Esophagus muscularis mucosa (tissue), 4 donors: ENCODE data around the gene NOXA1. TPM values are rescaled to one million over a fixed set of nuclear protein-coding genes. Genes with fewer than 3 reads are reported as not detected.
"Not testable (repeated sequence)": the region's sequence is repeated elsewhere in the genome, so short reads cannot be mapped to it uniquely, and the experiment has no call there.

Experiments
- DNase-seq: peaks from one replicate; pipeline ENCODE4 v3.0.0-alpha.2; 2017; ENCODE audit errors: extremely low spot score
- H3K27ac ChIP-seq, 4 donors: fragments of 200-600 bp; sonication (generic); replicated peaks in 1 of 4; 1 replicate in 3 of 4; 2 replicates in 1 of 4; pipeline ENCODE4 v1.5.1; 2016 to 2019; ENCODE audit warnings: mild to moderate bottlenecking in 1 of 4
- H3K27me3 ChIP-seq, 4 donors: fragments of 200-600 bp; sonication (generic); one replicate each; pipeline versions ENCODE4 v1.5.1 to v1.6.0; 2016 to 2019
- H3K36me3 ChIP-seq, 4 donors: fragments of 200-600 bp; sonication (generic); one replicate each; pipeline ENCODE4 v1.5.1; 2016 to 2019
- H3K4me1 ChIP-seq, 4 donors: fragments of 200-600 bp; sonication (generic); one replicate each; pipeline ENCODE4 v1.5.1; 2016 to 2019
- H3K4me3 ChIP-seq, 4 donors: fragments of 200-600 bp; sonication (generic); 1 replicate in 2 of 4; 2 replicates in 2 of 4; pipeline ENCODE4 v1.5.1; 2016 to 2019; ENCODE audit warnings: mild to moderate bottlenecking in 4 of 4, moderate library complexity in 1 of 4
- H3K9me3 ChIP-seq, 4 donors: fragments of 200-600 bp; sonication (generic); 1 replicate in 3 of 4; 2 replicates in 1 of 4; pipeline ENCODE4 v1.5.1; 2016 to 2019
- CTCF ChIP-seq, 3 experiments: fragments of 200-600 bp in 2 of 3; fragments of 450-650 bp in 1 of 3; sonication (generic) in 2 of 3; IDR thresholded peaks; one replicate each; pipeline ENCODE4 v1.5.1; 2017 to 2019; ENCODE audit warnings: antibody characterized with exemption in 3 of 3, mild to moderate bottlenecking in 2 of 3, moderate library complexity in 1 of 3
- EP300 ChIP-seq: sonication (generic); formaldehyde crosslinking; IDR thresholded peaks from one replicate; pipeline ENCODE4 v1.6.1; 2017; ENCODE audit warnings: antibody characterized with exemption
- POLR2A ChIP-seq: fragments of 450-650 bp; IDR thresholded peaks from one replicate; pipeline ENCODE4 v1.6.1; 2017; ENCODE audit warnings: antibody characterized with exemption, moderate library complexity, mild to moderate bottlenecking, low read depth
- POLR2AphosphoS5 ChIP-seq, 2 donors: sonication (generic); formaldehyde crosslinking; IDR thresholded peaks; one replicate each; pipeline ENCODE4 v1.6.1; 2017; ENCODE audit warnings: antibody characterized with exemption in 2 of 2
- WGBS: methylation state at CpG from one replicate; pipeline ENCODE4 v1.1.5; 2018; 5-methylcytosine and 5-hydroxymethylcytosine counted together
- intact Hi-C: fragments of 100-400 bp; cut with DNase I; formaldehyde crosslinking; loops from one replicate; pipeline ENCODE4 v1.15.1; 2023
- total RNA-seq, 4 donors: library from RNA; depleted of rRNA; stranded (reverse); fragments of >200 nt; gene quantifications; one replicate each; pipeline versions ENCODE4 v1.1.0 to v1.2.1, GENCODE V29; 2016

The NOXA1 gene
- total RNA-seq, 4 donors from 2014 or later: 2.1 to 4.0 (median 3.0) TPM

GRCh38 chr9:137449081-137449844 lies 26.1 kb downstream of the NOXA1 start:
- Histone ChIP-seq H3K27me3 (peaks cover 0 to 16% (median 0%) of the 10 kb centered on the region in 4 donors), H3K36me3 (peaks cover 6 to 35% (median 30%) of the 10 kb centered on the region in 4 donors), H3K4me3 (no peak overlapping the region), H3K9me3 (no peaks in the 10 kb centered on the region), H3K27ac (no peak overlapping the region), H3K4me1 (peaks cover 2 to 23% (median 16%) of the 10 kb centered on the region in 4 donors)
- no peak for DNase-seq
- WGBS: 90% methylated on average over 14 of the region's 36 CpGs
- intact Hi-C loops: no loop called here
- TF ChIP-seq POLR2A (no peak), POLR2AphosphoS5 (IDR thresholded peaks at IDR 0.05) (no peak), EP300 (no peak), CTCF (IDR thresholded peaks at IDR 0.05) (no peak)

GRCh38 chr9:137449931-137450538 lies 26.8 kb downstream of the NOXA1 start:
- TF ChIP-seq POLR2A (no peak), POLR2AphosphoS5 (IDR thresholded peaks at IDR 0.05) (no peak), EP300 (no peak), CTCF (IDR thresholded peaks at IDR 0.05) (no peak)
- H3K36me3 ChIP-seq: peaks cover 6 to 38% (median 33%) of the 10 kb centered on the region in 4 donors
- no peak overlapping the region for H3K27ac ChIP-seq
- H3K9me3 ChIP-seq: no peaks in the 10 kb centered on the region
- 83% methylated on average over 16 of the region's 18 CpGs for WGBS
- intact Hi-C loops: no loop called here
- H3K27me3 ChIP-seq: peaks cover 0 to 10% (median 0%) of the 10 kb centered on the region in 4 donors
- peaks cover 10 to 29% (median 23%) of the 10 kb centered on the region in 4 donors for H3K4me1 ChIP-seq
- no peak for DNase-seq
- no peak overlapping the region for H3K4me3 ChIP-seq

- WGBS: 81% methylated on average over 22 of the region's 24 CpGs
- intact Hi-C loops: not testable (repeated sequence)
These were observed 27.5 kb downstream of the NOXA1 start for GRCh38 chr9:137450539-137451222.

GRCh38 chr9:137451264-137452005 lies 28.2 kb downstream of the NOXA1 start:
- intact Hi-C loops, H3K9me3 ChIP-seq, H3K27ac ChIP-seq, DNase-seq, H3K4me3 ChIP-seq, H3K27me3 ChIP-seq: not testable (repeated sequence)
- peaks cover 14 to 30% (median 28%) of the 10 kb centered on the region in 4 donors for H3K4me1 ChIP-seq
- peaks cover 6 to 50% (median 45%) of the 10 kb centered on the region in 4 donors for H3K36me3 ChIP-seq
- WGBS: 91% methylated on average over 7 of the region's 31 CpGs

More at GRCh38 chr9:137450539-137451222, 27.5 kb downstream of the NOXA1 start:
- not testable (repeated sequence) for H3K4me3 ChIP-seq, H3K27ac ChIP-seq, DNase-seq, H3K9me3 ChIP-seq, H3K27me3 ChIP-seq
- Histone ChIP-seq H3K36me3 (peaks cover 6 to 43% (median 39%) of the 10 kb centered on the region in 4 donors), H3K4me1 (peaks cover 14 to 29% (median 26%) of the 10 kb centered on the region in 4 donors)

- Histone ChIP-seq H3K36me3 (peaks cover 6 to 55% (median 51%) of the 10 kb centered on the region in 4 donors), H3K27me3 (no peaks in the 10 kb centered on the region), H3K4me1 (peaks cover 14 to 37% (median 36%) of the 10 kb centered on the region in 4 donors), H3K27ac (no peak overlapping the region), H3K9me3 (no peaks in the 10 kb centered on the region), H3K4me3 (no peak overlapping the region)
- no peak for DNase-seq
- intact Hi-C loops: no loop called here
- 91% methylated on average over 13 of the region's 17 CpGs for WGBS
- TF ChIP-seq POLR2AphosphoS5 (IDR thresholded peaks at IDR 0.05) (no peak), CTCF (IDR thresholded peaks at IDR 0.05) (no peak)
These were observed 29.0 kb downstream of the NOXA1 start for GRCh38 chr9:137452006-137452760.
